22Rv1 (cell line): Measurements from ENCODE around the gene ITGB7.

Experiments
- H3K27ac ChIP-seq: fragments of 450-650 bp; 2 replicates; pipeline ENCODE4 v1.5.1; 2017
- ZFX ChIP-seq: fragments of 450-650 bp; IDR thresholded peaks from 2 replicates; pipeline ENCODE4 v1.6.1; 2017; ENCODE audit warnings: antibody characterized with exemption, borderline replicate concordance
- TF ChIP-seq, protein P1 (sequence below): fragments of 450-650 bp; IDR thresholded peaks from 2 replicates; pipeline ENCODE4 v1.5.1; 2017; ENCODE audit warnings: mild to moderate bottlenecking

Gene ITGB7

DNA sequence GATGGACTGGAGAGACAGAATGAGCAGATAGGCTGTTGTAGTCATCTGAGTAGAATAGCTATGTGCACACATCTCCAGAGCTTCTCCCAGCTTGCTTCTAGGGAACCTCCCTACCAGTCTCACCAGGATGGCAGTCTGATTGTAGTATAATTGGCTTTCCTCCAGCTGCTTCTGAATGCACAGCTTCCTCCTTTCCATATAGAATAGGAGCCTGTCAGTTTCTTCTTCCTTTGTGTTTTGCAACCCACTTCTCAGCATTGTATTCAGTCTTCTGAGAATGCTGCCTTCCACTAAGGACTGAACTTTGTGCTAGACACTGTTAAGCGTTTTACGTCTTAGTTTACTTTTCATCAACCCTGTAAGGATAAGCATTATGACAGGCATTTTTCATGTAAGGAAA is 24.1 kb downstream of the ITGB7 start:
- TF ChIP-seq, protein P1, sequence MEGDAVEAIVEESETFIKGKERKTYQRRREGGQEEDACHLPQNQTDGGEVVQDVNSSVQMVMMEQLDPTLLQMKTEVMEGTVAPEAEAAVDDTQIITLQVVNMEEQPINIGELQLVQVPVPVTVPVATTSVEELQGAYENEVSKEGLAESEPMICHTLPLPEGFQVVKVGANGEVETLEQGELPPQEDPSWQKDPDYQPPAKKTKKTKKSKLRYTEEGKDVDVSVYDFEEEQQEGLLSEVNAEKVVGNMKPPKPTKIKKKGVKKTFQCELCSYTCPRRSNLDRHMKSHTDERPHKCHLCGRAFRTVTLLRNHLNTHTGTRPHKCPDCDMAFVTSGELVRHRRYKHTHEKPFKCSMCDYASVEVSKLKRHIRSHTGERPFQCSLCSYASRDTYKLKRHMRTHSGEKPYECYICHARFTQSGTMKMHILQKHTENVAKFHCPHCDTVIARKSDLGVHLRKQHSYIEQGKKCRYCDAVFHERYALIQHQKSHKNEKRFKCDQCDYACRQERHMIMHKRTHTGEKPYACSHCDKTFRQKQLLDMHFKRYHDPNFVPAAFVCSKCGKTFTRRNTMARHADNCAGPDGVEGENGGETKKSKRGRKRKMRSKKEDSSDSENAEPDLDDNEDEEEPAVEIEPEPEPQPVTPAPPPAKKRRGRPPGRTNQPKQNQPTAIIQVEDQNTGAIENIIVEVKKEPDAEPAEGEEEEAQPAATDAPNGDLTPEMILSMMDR = no peak
- no peak for TF ChIP-seq ZFX

DNA sequence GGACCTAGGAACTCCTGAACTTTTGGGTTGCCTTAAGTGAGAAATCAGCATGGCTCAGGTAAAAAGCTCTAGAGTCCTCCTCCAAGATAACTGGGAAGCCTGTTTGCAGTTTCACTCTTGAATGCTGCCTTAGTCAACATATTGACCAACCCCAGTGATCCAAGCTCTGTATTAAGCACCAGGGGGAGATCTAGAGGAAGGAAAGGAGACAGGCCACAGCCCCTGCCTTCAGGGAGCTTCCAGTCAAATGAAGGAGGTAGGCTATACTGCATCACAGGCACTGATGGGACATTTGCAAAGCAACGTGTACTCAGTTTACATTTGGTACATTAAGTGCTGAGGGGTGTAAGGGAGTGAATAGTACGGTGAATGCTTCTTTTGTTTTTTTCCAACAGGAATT is 25.1 kb downstream of the ITGB7 start:
- no peak for TF ChIP-seq ZFX
- TF ChIP-seq, protein P1 = no peak
- H3K27ac ChIP-seq = peak overlapping the region; percentile 98

More for the DNA sequence above, 24.1 kb downstream of the ITGB7 start:
- H3K27ac ChIP-seq = no peak overlapping the region

DNA sequence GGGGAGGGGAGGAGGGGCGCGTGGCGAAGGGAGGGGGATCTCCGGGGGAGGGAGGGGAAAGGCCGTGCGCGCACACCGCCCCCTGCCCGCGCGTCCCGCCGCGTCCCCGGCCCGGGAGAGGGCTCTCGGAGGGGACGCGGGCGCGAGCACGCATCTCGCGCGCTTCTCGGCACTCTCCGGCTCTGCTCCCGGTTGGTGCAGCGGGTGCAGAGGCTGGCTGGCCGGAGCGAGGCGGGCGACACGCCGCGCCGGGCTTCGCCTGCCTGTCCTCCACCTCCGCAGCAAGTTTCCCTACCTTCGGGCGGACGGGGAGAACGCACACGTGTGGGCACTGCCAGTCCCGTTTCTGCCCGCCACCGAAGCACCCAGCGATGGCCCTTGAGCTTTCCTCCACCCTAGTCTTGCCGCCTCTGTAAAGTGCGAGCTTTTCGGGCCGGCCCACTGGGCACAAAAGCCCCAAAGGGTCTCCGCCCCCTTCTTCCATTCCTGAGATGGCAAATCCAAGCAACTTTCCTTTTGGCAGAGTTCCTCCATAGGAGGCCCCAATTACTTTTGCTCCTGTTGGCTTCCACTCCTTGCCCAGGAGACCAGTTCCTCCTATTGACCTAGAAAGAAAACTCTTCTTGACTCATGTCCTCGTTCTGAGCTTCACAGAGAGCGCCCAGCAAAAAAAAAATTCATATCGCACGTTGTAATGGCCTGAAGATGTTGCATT is 26.0 kb downstream of the ITGB7 start:
- TF ChIP-seq, protein P1 = no peak
- TF ChIP-seq ZFX = no peak
- H3K27ac ChIP-seq = peak overlapping the region; percentile 98

DNA sequence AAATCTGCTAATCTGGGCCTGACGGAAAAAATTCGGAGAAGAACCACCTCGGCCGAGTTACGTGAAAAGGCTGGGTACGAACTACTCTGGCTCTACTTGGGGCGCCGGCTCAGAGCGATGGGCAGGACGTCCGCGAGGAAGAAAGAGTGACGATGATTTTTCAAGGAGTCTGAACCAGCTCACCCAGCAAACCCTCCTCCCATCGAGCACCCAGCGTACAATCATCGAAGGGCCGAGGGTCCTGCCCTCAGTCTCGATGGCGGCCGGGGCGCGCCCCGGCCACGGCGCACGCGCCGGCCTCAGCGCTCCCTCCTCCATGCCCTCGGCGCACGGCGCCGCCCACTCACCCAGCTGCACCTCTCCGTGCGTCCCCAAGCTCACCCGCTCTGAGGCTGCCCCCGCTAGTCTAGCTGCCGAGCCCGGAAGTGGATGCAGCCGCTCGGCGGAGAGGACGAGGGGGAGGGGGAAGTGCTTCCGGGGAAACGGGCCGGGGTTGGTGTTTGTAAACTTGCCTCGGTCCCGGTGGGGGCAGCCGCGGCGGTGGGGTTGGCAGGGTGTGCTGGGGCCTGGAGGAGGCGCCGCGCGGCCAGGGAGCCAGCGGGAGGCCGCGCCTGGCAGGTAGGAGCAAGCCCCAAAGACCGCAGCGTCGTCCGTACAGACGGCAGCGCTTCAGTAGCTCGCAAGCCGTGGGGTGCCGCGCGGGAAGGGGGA is 26.7 kb downstream of the ITGB7 start, which contains the start of the genes CSAD and ZNF740:
CSAD (minus strand) TSS at position 706 of the 711 bp plus-strand sequence. CDS start 7,455 bp downstream, outside the sequence.
ZNF740 (plus strand) TSS at position 503 of the 711 bp plus-strand sequence. CDS start 1,262 bp downstream, outside the sequence.
- H3K27ac ChIP-seq = peak within 1 kb of the TSS; percentile 98
- TF ChIP-seq ZFX = no peak
- TF ChIP-seq, protein P1 = no peak; the same call in 1 of the 2 replicates

DNA sequence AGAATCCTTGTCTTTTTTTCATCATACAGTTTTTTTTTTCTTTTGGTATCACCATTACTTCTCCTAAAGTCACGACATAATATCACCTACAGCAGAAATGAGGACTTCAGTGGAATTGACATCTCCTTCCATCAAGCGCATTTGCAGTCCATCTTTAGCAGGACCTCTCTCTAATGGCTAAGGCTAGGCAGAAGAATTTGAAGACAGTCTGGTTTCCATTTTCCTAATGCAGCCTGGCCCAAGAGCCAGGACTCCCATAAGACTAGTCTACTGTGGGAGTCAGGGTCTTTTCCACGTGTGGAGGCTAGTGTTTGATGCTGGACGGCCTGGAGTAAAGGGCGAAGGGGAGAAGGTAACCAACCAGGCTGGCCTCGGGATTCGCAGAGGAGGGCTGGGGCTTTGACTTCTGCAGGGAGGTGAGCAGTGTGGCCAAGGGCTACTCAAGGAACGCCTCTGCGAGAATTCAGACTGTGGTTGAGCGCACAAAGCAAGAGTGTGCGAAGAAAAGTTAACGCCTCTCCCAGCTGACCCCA is 27.3 kb downstream of the ITGB7 start:
- H3K27ac ChIP-seq = peak overlapping the region; percentile 98
- TF ChIP-seq, protein P1 = no peak
- TF ChIP-seq ZFX = no peak

DNA sequence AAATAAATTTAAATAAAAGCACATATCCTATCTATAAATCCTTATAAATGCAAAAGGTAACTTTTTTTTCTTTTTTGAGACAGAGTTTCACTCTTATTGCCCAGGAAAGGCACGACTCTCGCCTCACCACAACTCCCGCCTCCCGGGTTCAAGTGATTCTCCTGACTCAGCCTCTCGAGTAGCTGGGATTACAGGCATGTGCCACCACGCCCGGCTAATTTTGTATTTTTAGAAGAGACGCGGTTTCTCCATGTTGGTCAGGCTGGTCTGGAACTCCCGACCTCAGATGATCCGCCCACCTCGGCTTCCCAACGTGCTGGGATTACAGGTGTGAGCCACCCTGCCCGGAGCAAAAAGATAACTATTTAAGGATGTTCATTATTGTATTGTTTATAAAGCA is 28.2 kb downstream of the ITGB7 start:
- H3K27ac ChIP-seq = peak overlapping the region; percentile 98

DNA sequence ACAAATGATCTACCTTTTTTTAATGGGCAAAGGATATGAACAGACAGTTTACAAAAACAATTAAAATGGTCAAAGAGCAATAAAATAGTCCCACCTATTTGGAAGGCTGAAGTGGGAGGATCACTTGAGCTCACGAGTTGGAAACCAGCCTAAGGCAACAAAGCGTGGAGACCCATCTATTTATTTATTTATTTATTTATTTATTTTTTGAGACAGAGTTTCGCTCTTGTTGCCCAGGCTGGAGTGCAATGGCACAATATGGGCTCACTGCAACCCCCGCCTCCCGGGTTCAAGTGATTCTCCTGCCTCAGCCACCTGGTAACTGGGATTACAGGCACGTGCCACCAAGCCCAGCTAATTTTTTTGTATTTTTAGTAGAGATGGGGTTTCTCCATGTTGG is 29.6 kb downstream of the ITGB7 start:
- H3K27ac ChIP-seq = peak overlapping the region; percentile 98

DNA sequence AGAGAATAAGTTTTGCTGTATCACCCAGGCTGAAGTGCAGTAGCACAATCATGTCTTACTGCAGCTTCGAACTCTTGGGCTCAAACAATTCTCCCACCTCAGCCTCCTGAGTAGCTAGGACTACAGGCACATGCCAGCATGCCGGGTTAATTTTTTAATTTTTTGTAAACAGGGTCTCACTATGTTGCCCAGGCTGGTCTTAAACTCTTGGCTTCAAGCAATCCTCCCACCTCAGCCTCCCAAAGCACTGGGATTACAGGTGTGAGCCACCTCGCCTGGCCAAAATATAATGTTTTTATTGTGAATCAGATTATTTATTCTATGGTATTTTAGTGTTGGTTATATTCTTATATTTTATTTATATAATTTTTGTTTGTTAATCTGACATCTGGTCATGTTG is 30.3 kb downstream of the ITGB7 start:
- TF ChIP-seq ZFX = no peak
- TF ChIP-seq, protein P1 = no peak
- H3K27ac ChIP-seq = no peak overlapping the region
